Measurements from ENCODE around the gene MCMBP. TPM values are rescaled to one million over a fixed set of nuclear protein-coding genes. Genes with fewer than 3 reads are reported as not detected.
"Not testable (repeated sequence)": the region's sequence is repeated elsewhere in the genome, so short reads cannot be mapped to it uniquely, and the experiment has no call there.

MCMBP gene
- total RNA-seq, 1 experiment from 2014 or later: 71.0 TPM

DNA sequence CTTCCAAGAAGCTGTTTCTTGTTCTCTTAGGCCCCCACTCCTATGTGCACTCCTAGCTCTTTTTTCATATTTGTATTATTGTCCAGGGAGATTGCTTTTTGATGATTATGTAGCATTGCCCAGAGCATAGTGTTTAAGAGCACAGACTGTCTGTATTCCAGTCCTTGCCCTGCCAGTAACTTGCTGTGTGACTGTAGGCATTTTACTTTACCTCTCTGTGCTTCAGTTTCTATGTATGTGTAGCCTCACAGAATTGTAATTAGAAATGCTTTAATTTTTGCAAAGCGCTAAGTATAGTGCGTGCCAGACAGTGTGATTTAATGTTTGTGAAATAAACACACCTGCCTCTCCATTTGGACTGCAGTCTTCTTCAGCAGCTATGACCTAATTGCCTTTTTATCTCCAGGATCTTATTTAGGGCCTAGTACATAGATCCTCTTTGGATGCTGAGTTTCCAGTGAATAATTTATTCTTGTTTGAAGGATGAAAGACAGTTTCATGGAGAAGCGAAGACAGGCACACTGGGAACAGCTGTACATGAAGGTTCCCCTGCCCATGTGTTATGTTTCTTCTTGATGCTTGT lies 21.3 kb upstream of the MCMBP start:
- Mint-ChIP-seq H3K9me3 (ENCODE audit: unreplicated experiment) (no peaks in the 10 kb centered on the region), H3K27me3 (ENCODE audit: insufficient read depth, unreplicated experiment) (no peaks in the 10 kb centered on the region), H3K4me1 (ENCODE audit: insufficient read depth, unreplicated experiment) (peaks cover 44% of the 10 kb centered on the region), H3K36me3 (ENCODE audit: insufficient read depth, unreplicated experiment) (peaks cover 23% of the 10 kb centered on the region), H3K4me3 (ENCODE audit: unreplicated experiment) (peak overlapping the region; percentile 91), H3K27ac (ENCODE audit: low read depth, unreplicated experiment) (peak overlapping the region; percentile 88)
- no peak for DNase-seq (ENCODE audit: unreplicated experiment)
- intact Hi-C loops (cut with micrococcal nuclease): loop anchor here (10.0 kb wide), 1 partner anchor 209 kb away; no protein-coding TSS in a partner anchor
- BruUV-seq (replicated peaks): no TSS peak
- ChIA-PET POLR2A (interaction anchor here (0.8 to 7.1 kb wide), 4 partner anchors 11 to 297 kb away, joined by 3 to 122 read pairs (median 6); partner anchors contain the start of genes MCMBP and TIAL1), CTCF (interaction anchor here (0.5 to 1.6 kb wide), 8 partner anchors 21 to 338 kb away, joined by 3 to 4 read pairs (median 3); partner anchors contain the start of gene MCMBP)
- TF ChIP-seq, protein P1, sequence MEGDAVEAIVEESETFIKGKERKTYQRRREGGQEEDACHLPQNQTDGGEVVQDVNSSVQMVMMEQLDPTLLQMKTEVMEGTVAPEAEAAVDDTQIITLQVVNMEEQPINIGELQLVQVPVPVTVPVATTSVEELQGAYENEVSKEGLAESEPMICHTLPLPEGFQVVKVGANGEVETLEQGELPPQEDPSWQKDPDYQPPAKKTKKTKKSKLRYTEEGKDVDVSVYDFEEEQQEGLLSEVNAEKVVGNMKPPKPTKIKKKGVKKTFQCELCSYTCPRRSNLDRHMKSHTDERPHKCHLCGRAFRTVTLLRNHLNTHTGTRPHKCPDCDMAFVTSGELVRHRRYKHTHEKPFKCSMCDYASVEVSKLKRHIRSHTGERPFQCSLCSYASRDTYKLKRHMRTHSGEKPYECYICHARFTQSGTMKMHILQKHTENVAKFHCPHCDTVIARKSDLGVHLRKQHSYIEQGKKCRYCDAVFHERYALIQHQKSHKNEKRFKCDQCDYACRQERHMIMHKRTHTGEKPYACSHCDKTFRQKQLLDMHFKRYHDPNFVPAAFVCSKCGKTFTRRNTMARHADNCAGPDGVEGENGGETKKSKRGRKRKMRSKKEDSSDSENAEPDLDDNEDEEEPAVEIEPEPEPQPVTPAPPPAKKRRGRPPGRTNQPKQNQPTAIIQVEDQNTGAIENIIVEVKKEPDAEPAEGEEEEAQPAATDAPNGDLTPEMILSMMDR (IDR thresholded peaks at IDR 0.05; ENCODE audit: unreplicated experiment): no peak

DNA sequence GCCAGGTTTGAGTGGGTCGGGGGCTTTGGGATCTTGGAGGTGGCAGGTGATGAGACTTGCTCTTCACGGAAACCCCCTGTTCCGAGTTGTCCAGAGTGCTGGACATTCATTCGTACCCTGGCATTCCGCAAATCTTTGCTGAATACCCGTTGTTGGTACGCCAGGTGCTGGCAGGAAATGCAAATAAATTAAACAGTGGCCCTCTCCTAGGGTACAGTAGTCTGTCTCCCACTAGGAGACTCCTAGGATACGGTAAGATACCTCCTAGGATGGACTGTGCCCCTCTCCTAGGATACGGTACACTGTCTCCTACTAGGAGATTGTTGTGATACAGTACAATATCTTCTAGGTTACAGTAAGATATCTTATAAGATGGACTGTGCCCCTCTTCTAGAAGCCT lies 20.4 kb upstream of the MCMBP start:
- ChIA-PET POLR2A (interaction anchor here (0.6 to 7.1 kb wide), 18 partner anchors 12 to 959 kb away, joined by 3 to 122 read pairs (median 4); partner anchors contain the start of genes MCMBP and TIAL1), CTCF (interaction anchor here (0.5 to 1.0 kb wide), 6 partner anchors 22 to 337 kb away, joined by 3 to 4 read pairs (median 3); no protein-coding TSS in a partner anchor)
- intact Hi-C loops (cut with micrococcal nuclease): loop anchor here (10.0 kb wide), 1 partner anchor 208 kb away; no protein-coding TSS in a partner anchor
- Mint-ChIP-seq H3K9me3 (ENCODE audit: unreplicated experiment) (no peaks in the 10 kb centered on the region), H3K36me3 (ENCODE audit: insufficient read depth, unreplicated experiment) (peaks cover 14% of the 10 kb centered on the region), H3K4me1 (ENCODE audit: insufficient read depth, unreplicated experiment) (peaks cover 43% of the 10 kb centered on the region), H3K27ac (ENCODE audit: low read depth, unreplicated experiment) (peak overlapping the region; percentile 88), H3K4me3 (ENCODE audit: unreplicated experiment) (peak overlapping the region; percentile 91), H3K27me3 (ENCODE audit: insufficient read depth, unreplicated experiment) (no peaks in the 10 kb centered on the region)
- DNase-seq (ENCODE audit: unreplicated experiment): no peak
- TSS peak; percentile 48 for BruUV-seq (replicated peaks)
- TF ChIP-seq, protein P1 (IDR thresholded peaks at IDR 0.05; ENCODE audit: unreplicated experiment): no peak

DNA sequence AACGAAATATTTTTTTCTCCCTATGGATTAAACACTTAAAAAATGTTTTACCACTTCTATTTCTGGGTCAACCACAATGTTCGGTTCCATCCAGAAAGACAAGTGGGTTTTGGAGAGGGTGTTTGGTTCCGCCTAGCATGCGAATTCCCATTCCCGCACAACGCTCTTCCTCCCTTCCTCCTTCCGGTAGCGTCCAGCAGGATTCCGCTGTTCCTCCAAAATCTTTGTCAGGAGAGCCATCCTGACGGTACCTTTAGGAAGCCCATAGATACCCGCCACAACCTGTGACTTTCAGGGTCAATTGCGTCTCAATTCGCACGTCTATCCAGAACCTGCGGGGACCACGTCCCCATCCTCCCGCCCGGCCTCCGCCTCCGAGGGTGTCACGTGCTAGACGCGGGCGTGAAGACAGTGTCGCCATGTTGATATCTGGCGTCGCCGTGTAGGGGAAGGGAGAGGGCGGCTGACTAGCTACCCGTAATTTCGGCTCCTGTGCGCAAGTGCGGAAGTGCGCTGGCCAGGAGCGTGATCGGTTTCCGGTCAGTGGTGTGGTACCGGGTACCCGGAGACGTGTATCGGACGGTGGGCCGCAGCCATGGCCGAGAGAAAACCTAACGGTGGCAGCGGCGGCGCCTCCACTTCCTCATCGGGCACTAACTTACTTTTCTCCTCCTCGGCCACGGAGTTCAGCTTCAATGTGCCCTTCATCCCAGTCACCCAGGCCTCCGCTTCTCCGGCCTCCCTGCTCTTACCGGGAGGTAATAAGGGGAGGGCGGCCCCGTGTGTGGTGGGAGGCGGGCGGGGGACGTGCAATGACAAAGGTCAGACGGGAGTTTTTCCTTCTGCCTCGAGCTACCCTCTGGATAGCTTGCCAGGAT lies 19.8 kb upstream of the MCMBP start, which contains the start of gene SEC23IP:
Gene SEC23IP, plus strand, starts transcription at position 543 of the 878 bp plus-strand sequence. Its CDS starts 53 bp downstream, at position 596.
- TSS peak; percentile 83 for BruUV-seq (replicated peaks)
- ChIA-PET CTCF (interaction anchor here (0.6 to 1.2 kb wide), 5 partner anchors 20 to 206 kb away, joined by 3 to 6 read pairs (median 4); partner anchors contain the start of gene MCMBP), POLR2A (interaction anchor here (0.6 to 7.1 kb wide), 20 partner anchors 9 to 959 kb away, joined by 3 to 122 read pairs (median 4); partner anchors contain the start of genes MCMBP and TIAL1)
- TF ChIP-seq, protein P1 (IDR thresholded peaks at IDR 0.05; ENCODE audit: unreplicated experiment): no peak
- H3K9me3 Mint-ChIP-seq (ENCODE audit: unreplicated experiment): no peaks in the 10 kb centered on the region
- H3K27ac Mint-ChIP-seq (ENCODE audit: low read depth, unreplicated experiment): peak within 1 kb of the TSS; percentile 88
- H3K4me3 Mint-ChIP-seq (ENCODE audit: unreplicated experiment): peak within 1 kb of the TSS; percentile 91
- H3K4me1 Mint-ChIP-seq (ENCODE audit: insufficient read depth, unreplicated experiment): peaks cover 43% of the 10 kb centered on the region
- no peaks in the 10 kb centered on the region for H3K27me3 Mint-ChIP-seq (ENCODE audit: insufficient read depth, unreplicated experiment)
- H3K36me3 Mint-ChIP-seq (ENCODE audit: insufficient read depth, unreplicated experiment): peaks cover 8% of the 10 kb centered on the region
- intact Hi-C loops (cut with micrococcal nuclease): loop anchor here (1.0 to 10.0 kb wide), 2 partner anchors 19 to 208 kb away; no protein-coding TSS in a partner anchor
- peak; percentile 96 for DNase-seq (ENCODE audit: unreplicated experiment)

DNA sequence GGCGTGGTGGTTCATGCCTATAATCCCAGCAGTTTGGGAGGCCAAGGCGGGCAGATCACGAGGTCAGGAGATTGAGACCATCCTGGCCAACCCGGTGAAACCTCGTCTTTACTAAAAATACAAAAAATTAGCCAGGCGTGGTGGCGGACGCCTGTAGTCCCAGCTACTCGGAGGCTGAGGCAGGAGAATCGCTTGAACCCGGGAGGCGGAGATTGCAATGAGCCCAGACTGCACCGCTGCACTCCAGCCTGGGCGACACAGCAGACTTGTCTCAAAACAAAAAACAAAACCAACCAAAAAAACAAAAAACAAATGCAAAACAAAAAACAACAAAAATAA lies 19.2 kb upstream of the MCMBP start:
- peaks cover 37% of the 10 kb centered on the region for H3K4me1 Mint-ChIP-seq (ENCODE audit: insufficient read depth, unreplicated experiment)
- CTCF ChIA-PET: interaction anchor here (0.6 to 1.2 kb wide), 2 partner anchors 19 to 23 kb away, joined by 4 to 6 read pairs; partner anchors contain the start of gene MCMBP
- intact Hi-C loops (cut with micrococcal nuclease): loop anchor here (1.0 to 10.0 kb wide), 2 partner anchors 19 to 207 kb away; no protein-coding TSS in a partner anchor
- not testable (repeated sequence) for BruUV-seq (replicated peaks); H3K27me3 Mint-ChIP-seq (ENCODE audit: insufficient read depth, unreplicated experiment); DNase-seq (ENCODE audit: unreplicated experiment); H3K36me3 Mint-ChIP-seq (ENCODE audit: insufficient read depth, unreplicated experiment); H3K9me3 Mint-ChIP-seq (ENCODE audit: unreplicated experiment)
- H3K27ac Mint-ChIP-seq (ENCODE audit: low read depth, unreplicated experiment): peak overlapping the region; percentile 88
- POLR2A ChIA-PET: interaction anchor here (0.6 to 7.1 kb wide), 14 partner anchors 8 to 960 kb away, joined by 3 to 122 read pairs (median 6); partner anchors contain the start of genes MCMBP and TIAL1
- H3K4me3 Mint-ChIP-seq (ENCODE audit: unreplicated experiment): peak overlapping the region; percentile 91

DNA sequence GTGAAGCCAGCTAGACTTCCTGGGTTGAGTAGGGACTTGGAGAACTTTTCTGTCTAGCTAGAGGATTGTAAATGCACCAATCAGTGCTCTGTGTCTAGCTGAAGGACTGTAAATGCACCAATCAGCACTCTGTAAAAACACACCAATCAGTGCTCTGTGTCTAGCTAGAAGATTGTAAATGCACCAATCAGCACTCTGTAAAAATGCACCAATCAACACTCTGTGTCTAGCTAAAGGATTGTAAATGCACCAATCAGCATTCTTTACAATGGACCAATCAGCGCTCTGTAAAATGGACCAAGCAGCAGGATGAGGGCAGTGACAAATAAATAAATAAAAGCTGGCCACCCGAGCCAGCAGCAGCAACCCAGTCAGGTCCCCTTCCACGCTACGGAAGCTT lies 17.7 kb upstream of the MCMBP start:
- H3K4me1 Mint-ChIP-seq (ENCODE audit: insufficient read depth, unreplicated experiment): peaks cover 22% of the 10 kb centered on the region
- POLR2A ChIA-PET: interaction anchor here (0.8 to 7.1 kb wide), 2 partner anchors 18 to 162 kb away, joined by 3 to 122 read pairs; partner anchors contain the start of gene MCMBP
- not testable (repeated sequence) for BruUV-seq (replicated peaks); H3K4me3 Mint-ChIP-seq (ENCODE audit: unreplicated experiment); H3K27me3 Mint-ChIP-seq (ENCODE audit: insufficient read depth, unreplicated experiment); H3K27ac Mint-ChIP-seq (ENCODE audit: low read depth, unreplicated experiment); H3K9me3 Mint-ChIP-seq (ENCODE audit: unreplicated experiment); DNase-seq (ENCODE audit: unreplicated experiment); H3K36me3 Mint-ChIP-seq (ENCODE audit: insufficient read depth, unreplicated experiment)
- CTCF ChIA-PET: interaction anchor here (0.6 to 1.8 kb wide), 3 partner anchors 31 to 1053 kb away, joined by 3 to 9 read pairs (median 3); no protein-coding TSS in a partner anchor
- intact Hi-C loops (cut with micrococcal nuclease): loop anchor here (10.0 kb wide), 1 partner anchor 206 kb away; no protein-coding TSS in a partner anchor

GRCh38 chr10:119889201-119889600 lies 16.6 kb upstream of the MCMBP start:
- intact Hi-C loops (cut with micrococcal nuclease); H3K9me3 Mint-ChIP-seq (ENCODE audit: unreplicated experiment); H3K27ac Mint-ChIP-seq (ENCODE audit: low read depth, unreplicated experiment); BruUV-seq (replicated peaks); DNase-seq (ENCODE audit: unreplicated experiment); H3K27me3 Mint-ChIP-seq (ENCODE audit: insufficient read depth, unreplicated experiment); H3K36me3 Mint-ChIP-seq (ENCODE audit: insufficient read depth, unreplicated experiment); H3K4me3 Mint-ChIP-seq (ENCODE audit: unreplicated experiment): not testable (repeated sequence)
- ChIA-PET CTCF (interaction anchor here (1.8 kb wide), 1 partner anchor 202 kb away, joined by 9 read pairs; no protein-coding TSS in a partner anchor), POLR2A (interaction anchor here (7.1 kb wide), 1 partner anchor 17 kb away, joined by 122 read pairs; the partner anchor contains the start of gene MCMBP)
- peaks cover 13% of the 10 kb centered on the region for H3K4me1 Mint-ChIP-seq (ENCODE audit: insufficient read depth, unreplicated experiment)
